CD14-positive monocyte (primary cell): Measurements from ENCODE around the gene NPIPA3. TPM values are rescaled to one million over a fixed set of nuclear protein-coding genes. Genes with fewer than 3 reads are reported as not detected.
"Not testable (repeated sequence)": the region's sequence is repeated elsewhere in the genome, so short reads cannot be mapped to it uniquely, and the experiment has no call there.

Source experiments
- DNase-seq, 3 donors: peaks; one replicate each; pipeline ENCODE4 v3.0.0-alpha.2; 2011 to 2022
- H2AFZ ChIP-seq: 2 replicates; pipeline ENCODE4 v1.6.0; 2012; ENCODE audit warnings: mild to moderate bottlenecking, low read depth, low read length, inconsistent platforms; ENCODE audit not compliant: insufficient read depth, poor library complexity, severe bottlenecking
- H3K27ac ChIP-seq, 2 donors: 1 replicate in 1 of 2; 2 replicates in 1 of 2; pipeline ENCODE4 v1.5.1; 2012 to 2013; ENCODE audit warnings: low read length in 2 of 2, control low read depth in 1 of 2, inconsistent platforms in 1 of 2, low read depth in 1 of 2, mild to moderate bottlenecking in 1 of 2
- H3K27me3 ChIP-seq, 2 donors: one replicate each; pipeline versions ENCODE4 v1.6.0 to v1.6.1; 2011 to 2013; ENCODE audit warnings: low read length in 2 of 2; ENCODE audit not compliant: control insufficient read depth in 2 of 2, insufficient read depth in 2 of 2
- H3K36me3 ChIP-seq, 2 donors: replicated peaks in 1 of 2; 1 replicate in 1 of 2; 2 replicates in 1 of 2; pipeline versions ENCODE4 v1.5.1 to v1.6.1; 2012 to 2013; ENCODE audit warnings: low read length in 2 of 2, control low read depth in 1 of 2, inconsistent platforms in 1 of 2, mild to moderate bottlenecking in 1 of 2; ENCODE audit not compliant: insufficient read depth in 2 of 2, control insufficient read depth in 1 of 2
- H3K4me1 ChIP-seq, 2 donors: 1 replicate in 1 of 2; 2 replicates in 1 of 2; pipeline versions ENCODE4 v1.5.1 to v1.6.1; 2012 to 2013; ENCODE audit warnings: low read length in 2 of 2, control low read depth in 1 of 2, inconsistent platforms in 1 of 2, mild to moderate bottlenecking in 1 of 2, moderate library complexity in 1 of 2; ENCODE audit not compliant: insufficient read depth in 2 of 2, control insufficient read depth in 1 of 2
- H3K4me2 ChIP-seq: replicated peaks from 2 replicates; pipeline ENCODE3; 2012; ENCODE audit warnings: low read length, moderate library complexity, mild to moderate bottlenecking; ENCODE audit not compliant: poor library complexity, severe bottlenecking; ENCODE audit errors: extremely low read depth
- H3K4me3 ChIP-seq, 3 experiments: fragments of 200-600 bp in 1 of 3; sonication (generic) in 1 of 3; replicated peaks in 1 of 3; 1 replicate in 2 of 3; 2 replicates in 1 of 3; pipeline ENCODE4 v1.5.1; 2011 to 2013; ENCODE audit warnings: low read length in 3 of 3, mild to moderate bottlenecking in 3 of 3, control low read depth in 2 of 3, low read depth in 2 of 3, inconsistent platforms in 1 of 3, moderate library complexity in 1 of 3
- H3K79me2 ChIP-seq: 2 replicates; pipeline ENCODE4 v1.6.0; 2012; ENCODE audit warnings: mild to moderate bottlenecking, control low read depth, inconsistent platforms, low read length, moderate library complexity; ENCODE audit not compliant: insufficient read depth
- H3K9ac ChIP-seq: 2 replicates; pipeline ENCODE4 v1.6.0; 2017; ENCODE audit warnings: low read length, mild to moderate bottlenecking; ENCODE audit not compliant: insufficient read depth, poor library complexity, severe bottlenecking
- H3K9me3 ChIP-seq, 2 donors: replicated peaks in 1 of 2; 1 replicate in 1 of 2; 2 replicates in 1 of 2; pipeline versions ENCODE4 v1.5.1 to v1.6.1; 2012 to 2013; ENCODE audit warnings: low read length in 2 of 2, control low read depth in 1 of 2; ENCODE audit not compliant: control insufficient read depth in 1 of 2, insufficient read depth in 1 of 2
- H4K20me1 ChIP-seq: 2 replicates; pipeline ENCODE4 v1.6.0; 2012; ENCODE audit warnings: mild to moderate bottlenecking, low read length, control low read depth, moderate library complexity; ENCODE audit not compliant: insufficient read depth
- H3K27ac Mint-ChIP-seq, 7 donors: one replicate each; pipeline ENCODE4 v1.8.0; 2020; ENCODE audit warnings: mild to moderate bottlenecking in 7 of 7, mixed read lengths in 7 of 7, moderate library complexity in 6 of 7, inconsistent platforms in 2 of 7
- H3K27me3 Mint-ChIP-seq, 3 donors: one replicate each; pipeline ENCODE4 v1.8.0; 2021 to 2022; ENCODE audit warnings: low read depth in 3 of 3, mild to moderate bottlenecking in 3 of 3, mixed read lengths in 3 of 3, moderate library complexity in 3 of 3, inconsistent platforms in 1 of 3
- H3K36me3 Mint-ChIP-seq, 2 donors: one replicate each; pipeline ENCODE4 v1.8.0; 2020; ENCODE audit warnings: mixed read lengths in 2 of 2, inconsistent platforms in 1 of 2, mild to moderate bottlenecking in 1 of 2
- H3K4me1 Mint-ChIP-seq: one replicate; pipeline ENCODE4 v1.8.0; 2020; ENCODE audit warnings: mild to moderate bottlenecking, mixed read lengths
- H3K4me3 Mint-ChIP-seq, 2 donors: one replicate each; pipeline ENCODE4 v1.8.0; 2020; ENCODE audit warnings: mild to moderate bottlenecking in 2 of 2, mixed read lengths in 2 of 2, moderate library complexity in 1 of 2
- H3K9me3 Mint-ChIP-seq, 7 donors: one replicate each; pipeline ENCODE4 v1.8.0; 2020 to 2022; ENCODE audit warnings: mixed read lengths in 7 of 7, mild to moderate bottlenecking in 6 of 7, moderate library complexity in 6 of 7, inconsistent platforms in 2 of 7
- WGBS: methylation state at CpG from one replicate; pipeline ENCODE4 v1.1.5; 2013; ENCODE audit warnings: missing lambda C conversion rate; ENCODE audit not compliant: insufficient coverage; 5-methylcytosine and 5-hydroxymethylcytosine counted together
- intact Hi-C, 2 donors: fragments of 100-400 bp; cut with micrococcal nuclease; formaldehyde crosslinking; loops; one replicate each; pipeline versions ENCODE4 v1.15.0 to v1.15.1; 2023
- polyA plus RNA-seq, 3 donors: library from polyadenylated mRNA; depleted of rRNA in 1 of 3; unstranded in 2 of 3; stranded (reverse) in 1 of 3; fragments of 300-500 nt in 2 of 3; fragments of >200 nt in 1 of 3; fragmentation: Illumina TruSeq in 2 of 3; gene quantifications; 1 replicate in 2 of 3; 2 replicates in 1 of 3; pipeline ENCODE4 v1.2.3, GENCODE V29; 2012 to 2021

Gene NPIPA3
- polyA plus RNA-seq, 3 donors: 1.4 TPM; not detected in 2

- H3K27me3 Mint-ChIP-seq, H3K4me3 ChIP-seq, intact Hi-C loops: not testable (repeated sequence)
These were observed 72.4 kb downstream of the NPIPA3 start for GRCh38 chr16:14775624-14776023.

More at GRCh38 chr16:14775624-14776023, 72.4 kb downstream of the NPIPA3 start:
- H3K4me1 Mint-ChIP-seq, H3K27ac ChIP-seq, H3K36me3 ChIP-seq, H2AFZ ChIP-seq, H3K4me1 ChIP-seq, DNase-seq, H3K9me3 ChIP-seq, H3K36me3 Mint-ChIP-seq, H3K27me3 ChIP-seq, H3K79me2 ChIP-seq, H3K9ac ChIP-seq, H3K9me3 Mint-ChIP-seq, H3K4me3 Mint-ChIP-seq, H3K27ac Mint-ChIP-seq, H4K20me1 ChIP-seq, H3K4me2 ChIP-seq: not testable (repeated sequence)
- WGBS: no CpG with 5 or more reads among the region's 2 CpGs

Other genes with a start within 250 kb of the NPIPA3 start
- gene PARN, start 73.2 kb upstream of the NPIPA3 start, polyA plus RNA-seq: 10 to 100 TPM; 18.4 to 24.4 (median 19.1) TPM
- gene BFAR, start 70.5 kb upstream of the NPIPA3 start, polyA plus RNA-seq: 10 to 100 TPM; 27.5 to 36.0 (median 28.6) TPM
- not detected for gene PLA2G10, start 9.1 kb upstream of the NPIPA3 start, polyA plus RNA-seq
- 1 to 10 TPM in 1 of 3 donors, not detected in 2; 2.0 TPM for gene NPIPA2, start 39.1 kb downstream of the NPIPA3 start, polyA plus RNA-seq
- 10 to 100 TPM; 18.4 to 22.5 (median 22.5) TPM for gene NOMO1, start 130.3 kb downstream of the NPIPA3 start, polyA plus RNA-seq
- gene NPIPA1, start 234.0 kb downstream of the NPIPA3 start, polyA plus RNA-seq: 10 to 100 TPM in 1 of 3 donors, not detected in 2; 63.7 TPM